HG03521 (cell line): ENCODE data around the gene XXYLT1.
"Not testable (repeated sequence)": the region's sequence is repeated elsewhere in the genome, so short reads cannot be mapped to it uniquely, and the experiment has no call there.

Experiments used
- ATAC-seq: cut with Tn5 transposase; IDR thresholded peaks from one replicate; pipeline ENCODE4 v1.9.1; 2021; ENCODE audit warnings: mild to moderate bottlenecking, moderate library complexity; ENCODE audit not compliant: unreplicated experiment

Gene XXYLT1

DNA sequence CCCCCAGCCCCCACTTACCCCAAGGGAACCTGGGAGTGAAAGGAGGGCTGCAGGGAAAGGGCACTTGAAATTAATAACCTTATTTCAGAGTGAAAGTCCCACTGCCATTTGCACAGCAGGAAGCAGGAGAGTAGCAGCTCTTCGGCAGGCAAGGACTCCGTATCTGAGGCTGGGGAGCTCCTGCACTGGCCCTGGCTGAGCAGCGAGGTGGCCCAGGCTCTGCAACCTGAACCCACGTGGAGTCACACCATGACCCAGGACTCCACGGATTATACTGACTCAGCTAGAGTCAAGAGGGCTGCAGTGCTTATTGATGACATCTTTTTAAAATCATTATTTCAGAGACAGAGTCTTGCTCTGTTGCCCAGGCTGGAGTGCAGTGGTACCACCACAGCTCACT, 214.5 kb downstream of the XXYLT1 start:
- no peak for ATAC-seq

DNA sequence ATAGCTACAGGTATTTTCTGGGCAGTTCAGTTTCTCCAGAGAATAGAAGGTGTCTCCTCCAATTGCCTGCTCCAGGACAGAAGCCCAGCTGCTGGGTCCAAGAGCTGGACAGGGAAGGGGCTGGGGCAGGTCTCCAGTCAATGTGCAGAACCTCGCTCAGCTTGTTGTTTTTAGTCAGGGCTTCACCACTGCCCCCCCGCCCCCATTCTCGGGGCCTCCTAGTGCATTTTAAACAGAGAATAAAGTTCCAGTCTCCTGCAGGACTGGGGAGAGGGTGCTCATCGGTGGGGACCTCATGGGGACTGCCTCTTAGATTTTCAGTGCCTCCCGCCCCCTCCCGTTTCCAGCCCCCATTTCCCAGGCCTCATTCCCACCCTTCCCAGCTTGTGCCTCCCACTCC, 216.6 kb downstream of the XXYLT1 start:
- no peak for ATAC-seq

DNA sequence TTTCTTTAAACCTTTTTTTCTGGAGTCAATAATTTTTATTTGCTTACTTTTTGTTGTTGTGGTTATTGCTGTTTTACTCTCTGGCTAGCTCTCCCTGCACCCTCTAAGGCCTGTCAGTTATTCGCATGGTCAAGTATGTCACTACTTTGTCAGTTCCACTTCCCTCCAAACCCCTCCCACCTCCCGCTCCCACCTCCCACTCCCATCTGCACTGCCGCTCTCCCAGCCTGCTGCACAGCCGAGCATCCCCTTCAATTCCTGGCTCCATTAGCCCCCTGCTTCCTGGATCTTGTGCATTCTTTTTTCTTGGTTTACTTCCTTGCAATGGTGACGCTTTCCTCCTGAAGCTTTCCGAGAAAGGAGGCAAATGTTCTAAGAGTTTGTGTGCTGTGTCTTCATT, 218.0 kb downstream of the XXYLT1 start:
- ATAC-seq = no peak

DNA sequence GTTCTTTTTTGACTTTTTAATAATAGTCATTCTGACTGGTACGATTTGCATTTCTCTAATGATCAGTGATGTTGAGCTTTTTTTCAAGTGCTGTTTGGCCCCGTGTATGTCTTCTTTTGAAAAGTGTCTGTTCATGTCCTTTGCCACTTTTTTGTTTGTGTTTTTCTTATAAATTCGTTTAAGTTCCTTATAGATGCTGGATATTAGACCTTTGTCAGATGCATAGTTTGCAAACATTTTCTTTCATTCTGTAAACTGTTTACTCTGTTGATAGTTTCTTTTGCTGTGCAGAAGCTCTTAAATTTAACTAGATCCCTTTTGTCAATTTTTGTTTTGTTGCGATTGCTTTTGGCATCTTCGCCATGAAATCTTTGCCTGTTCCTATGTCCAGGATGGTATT, 220.7 kb downstream of the XXYLT1 start:
- not testable (repeated sequence) for ATAC-seq

DNA sequence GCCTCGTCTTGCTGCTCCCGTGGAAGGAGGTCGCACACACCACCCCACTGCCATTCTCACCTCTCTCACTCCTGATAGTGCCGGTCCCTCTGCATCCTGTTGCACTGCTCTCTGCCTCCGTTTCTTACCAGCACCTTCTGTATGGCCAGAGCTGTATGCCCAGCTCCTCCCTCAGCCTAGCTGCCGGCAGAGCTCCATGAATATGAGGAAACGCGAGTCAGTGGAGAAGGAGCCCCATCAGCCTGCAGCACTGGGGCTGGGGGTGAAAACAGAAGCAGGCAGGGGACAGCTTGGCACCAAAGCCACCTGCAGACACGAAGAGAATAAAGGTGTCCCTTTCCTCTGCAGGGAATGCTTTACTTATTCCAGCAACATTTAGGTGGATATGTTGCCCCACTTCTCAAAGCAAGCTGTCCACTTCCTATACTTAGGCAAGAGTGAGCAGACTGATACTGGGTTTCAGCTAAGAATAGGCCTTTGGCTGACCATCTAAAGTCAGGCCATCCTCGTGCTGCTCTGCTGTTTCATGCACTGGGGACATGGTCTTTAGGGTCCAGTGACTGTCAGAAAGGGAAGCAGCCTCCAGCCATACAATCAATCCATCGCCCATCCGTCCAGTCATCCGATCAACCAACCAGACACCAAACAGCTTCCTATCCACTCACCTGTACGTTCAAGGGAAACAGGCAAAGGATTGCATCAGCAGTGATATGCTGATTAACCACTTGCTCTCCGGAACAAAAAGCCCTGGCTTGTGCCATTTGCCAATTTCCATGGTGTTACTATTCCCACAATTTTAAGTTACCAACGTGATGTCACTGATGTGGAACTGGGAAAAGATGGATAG, 222.7 kb downstream of the XXYLT1 start:
- ATAC-seq = no peak

DNA sequence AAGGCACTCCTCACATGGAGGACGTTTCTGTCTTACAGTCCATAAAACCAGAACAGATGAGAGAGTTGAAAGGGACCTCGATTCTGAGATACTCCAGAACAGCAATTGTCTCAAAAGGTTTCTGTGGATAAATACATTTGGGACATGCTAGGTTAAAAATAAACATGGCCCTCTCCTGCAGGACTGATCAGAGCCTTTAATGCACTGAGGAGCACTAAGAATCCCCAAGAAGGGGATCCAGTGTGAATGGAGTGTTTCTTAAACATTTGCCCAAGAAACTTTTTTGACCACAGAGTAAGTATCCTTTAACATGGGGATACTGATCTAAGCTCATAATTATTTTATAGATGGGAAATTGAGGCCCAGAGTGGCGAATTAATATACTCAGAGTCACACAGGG, 223.4 kb downstream of the XXYLT1 start:
- no peak for ATAC-seq

DNA sequence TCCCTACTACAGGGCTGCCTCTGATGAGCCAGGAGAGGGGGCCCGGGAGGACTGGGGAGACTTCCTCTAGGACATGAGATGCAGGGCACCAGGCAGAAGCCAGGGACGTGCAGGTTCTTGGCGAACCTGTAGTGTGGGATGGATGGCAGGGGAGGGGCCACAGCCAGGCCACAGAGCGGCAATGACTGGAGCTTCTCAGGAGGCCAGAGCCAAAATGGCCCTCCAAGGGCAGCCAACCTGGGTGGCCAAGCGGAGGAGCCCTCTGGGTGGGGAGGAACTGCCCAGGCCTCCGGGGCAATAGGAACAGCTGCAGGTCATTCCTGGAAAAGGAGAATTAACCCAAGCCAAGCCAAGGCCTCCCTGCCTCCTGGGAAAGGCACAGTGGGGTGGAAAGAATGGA, 224.5 kb downstream of the XXYLT1 start:
- no peak for ATAC-seq

DNA sequence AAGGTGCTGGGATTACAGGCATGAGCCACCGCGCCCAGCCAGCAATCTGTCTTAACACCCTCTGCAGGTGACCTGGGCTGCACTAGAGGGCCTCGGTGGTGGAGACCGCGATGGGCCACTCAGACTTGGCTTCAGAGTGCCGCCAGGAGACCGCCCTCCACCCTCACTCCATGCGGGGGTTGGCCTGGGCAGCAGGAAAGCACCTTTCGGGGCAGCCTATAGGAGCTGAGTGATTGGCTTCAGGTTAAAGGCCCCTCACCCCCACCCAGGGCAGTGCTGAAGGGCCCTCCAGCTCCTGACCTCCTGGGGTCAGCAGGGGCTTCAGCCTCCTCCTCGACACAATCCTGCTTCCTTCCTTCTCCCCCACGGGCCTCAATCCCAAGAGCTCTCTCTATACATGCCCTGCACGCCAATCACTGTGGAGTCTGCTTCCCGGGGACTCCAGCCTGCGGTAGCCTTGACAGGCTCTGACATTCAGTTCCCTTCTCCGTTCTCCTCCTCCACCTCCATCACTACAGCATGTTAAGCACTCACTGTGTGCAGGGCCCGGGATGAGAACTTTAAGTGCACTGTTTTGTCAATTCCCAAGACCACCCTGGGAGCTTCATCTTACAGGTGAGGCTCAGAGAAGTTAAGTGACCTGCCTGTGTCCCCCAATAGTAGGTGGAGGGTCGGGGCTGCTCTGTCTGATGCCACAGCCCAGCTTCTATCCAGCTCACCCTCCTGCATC, 225.3 kb downstream of the XXYLT1 start:
- ATAC-seq = no peak

DNA sequence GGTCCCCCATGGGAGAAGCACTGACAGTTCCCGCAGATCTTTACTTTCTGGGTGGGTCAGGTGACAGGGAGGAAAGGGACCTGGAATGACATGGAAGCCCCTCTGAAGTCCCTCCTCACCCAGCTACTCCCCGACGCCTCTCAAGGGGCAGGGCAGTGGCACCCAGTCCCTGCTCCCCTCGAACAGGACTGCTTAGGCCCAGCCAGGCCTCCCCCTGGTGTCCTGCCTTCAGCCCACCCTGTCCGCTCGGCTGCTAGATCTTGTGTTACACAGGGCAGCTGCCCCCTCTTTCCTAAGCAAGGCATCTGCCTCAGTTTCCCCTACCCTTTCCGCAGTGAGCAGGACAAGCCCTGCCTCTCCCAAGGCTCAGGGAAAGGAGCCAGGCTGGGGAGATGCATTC, 226.5 kb downstream of the XXYLT1 start:
- no peak for ATAC-seq

DNA sequence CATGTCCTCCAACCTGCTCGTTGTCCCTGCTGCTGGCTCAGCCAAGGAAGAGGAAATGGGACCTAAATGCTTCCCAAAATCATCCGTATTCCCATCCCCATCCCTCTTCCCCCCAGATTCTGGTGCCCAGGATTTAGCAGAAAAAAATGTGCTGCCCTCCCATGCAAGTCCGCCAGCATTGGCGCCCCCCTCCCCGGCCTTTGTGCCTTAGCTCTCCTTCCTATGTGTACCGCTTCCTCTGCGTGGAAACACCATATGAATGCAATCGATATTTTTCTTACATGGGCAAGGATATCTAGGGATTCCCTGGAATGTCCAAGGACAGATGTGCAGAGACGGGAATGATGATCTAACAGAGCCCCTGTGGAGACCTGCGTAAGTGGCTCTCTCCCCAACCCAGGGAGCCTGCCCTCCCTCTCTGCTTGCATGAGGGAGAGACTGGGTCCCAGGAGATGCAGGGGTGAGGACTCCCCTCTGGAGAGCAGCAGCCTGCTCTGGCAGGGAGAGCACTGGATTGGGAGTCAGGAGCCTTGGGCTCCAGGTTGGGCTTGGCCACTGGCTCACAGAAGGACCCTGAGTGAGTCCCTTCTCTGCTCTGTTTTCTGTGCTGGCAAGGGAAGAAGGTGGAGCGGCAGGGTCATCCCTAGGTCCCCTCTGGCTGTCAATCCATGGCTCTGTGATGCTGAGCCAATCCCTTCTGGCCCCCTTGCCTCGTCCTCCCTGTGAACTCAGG, 227.2 kb downstream of the XXYLT1 start:
- ATAC-seq = no peak

DNA sequence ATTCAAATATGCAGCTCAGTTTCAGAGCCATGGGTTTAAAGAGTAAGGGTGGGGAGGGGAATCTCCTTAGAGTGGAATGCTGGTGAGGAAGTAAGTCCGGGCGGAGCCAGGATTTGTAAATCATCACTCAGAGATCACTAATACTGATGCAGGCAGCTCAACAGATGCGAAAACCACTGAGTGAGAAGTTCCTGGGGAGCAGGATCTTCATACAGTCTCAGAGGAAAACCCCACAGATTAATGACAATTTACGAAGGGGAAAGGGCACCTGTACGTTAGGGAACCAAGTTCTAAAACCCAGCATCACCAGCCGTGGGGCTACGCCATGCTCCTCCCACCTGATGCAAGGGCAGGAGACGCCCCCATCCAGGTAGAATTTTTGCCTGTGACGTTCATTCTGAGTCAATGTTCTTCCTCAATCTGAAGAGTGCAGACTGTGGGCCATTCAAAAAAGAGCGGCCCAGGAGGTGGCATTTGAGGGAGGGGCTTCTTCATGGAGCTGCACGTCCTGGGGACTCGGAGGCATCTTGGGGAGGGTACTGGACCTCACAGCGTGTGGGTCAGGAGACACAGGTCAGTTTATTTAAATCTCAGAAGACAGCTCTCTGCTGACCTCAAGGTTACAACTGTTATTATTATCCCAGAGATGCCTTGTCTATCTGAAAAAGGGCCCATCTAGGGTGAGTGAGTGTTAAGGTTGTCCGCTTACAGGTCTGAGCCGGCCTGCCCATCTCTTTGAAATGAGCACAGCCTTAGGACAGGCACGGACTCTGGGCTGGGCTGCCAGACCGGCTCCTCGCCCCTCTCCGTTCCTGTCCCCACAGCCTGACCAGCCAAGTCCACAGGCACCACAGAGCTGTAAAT, 228.0 kb downstream of the XXYLT1 start:
- no peak for ATAC-seq

DNA sequence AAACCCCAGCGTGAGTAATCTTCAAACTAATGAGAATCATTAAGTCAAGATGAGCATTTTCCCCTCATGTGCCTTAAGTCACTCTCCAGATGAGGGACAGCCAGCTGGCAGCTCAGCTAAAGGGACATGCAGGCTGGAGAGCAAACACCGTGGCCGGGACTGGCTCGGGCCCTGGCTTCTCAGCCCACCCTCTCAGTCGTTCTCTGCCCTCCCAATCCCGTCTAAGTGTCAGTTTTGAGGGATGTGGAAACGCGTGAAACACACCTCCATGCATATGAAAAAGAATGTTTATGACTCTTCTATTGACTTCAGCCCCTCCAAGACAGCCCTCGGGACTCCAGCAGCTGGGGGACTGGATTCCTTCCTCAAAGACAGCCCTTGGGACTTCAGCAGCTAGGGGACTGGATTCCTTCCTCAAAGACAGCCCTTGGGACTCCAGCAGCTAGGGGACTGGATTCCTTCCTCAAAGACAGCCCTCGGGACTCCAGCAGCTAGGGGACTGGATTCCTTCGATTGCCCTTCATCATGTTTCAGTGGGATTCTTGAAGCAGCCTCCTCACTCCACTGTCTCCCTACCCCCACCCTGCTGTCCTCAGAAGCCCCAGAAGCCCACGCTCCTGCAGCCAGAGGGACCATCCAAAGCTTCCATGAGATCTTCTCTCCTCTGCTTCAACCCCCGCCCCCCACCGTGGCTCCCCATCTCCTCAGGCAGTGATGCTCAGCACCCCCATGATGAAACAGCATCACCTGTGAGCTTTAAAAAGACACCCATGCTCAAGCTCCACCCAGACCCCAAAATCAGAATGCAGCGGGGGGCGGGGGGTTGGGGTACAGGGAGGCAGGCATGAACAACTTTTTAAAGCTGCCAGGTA, 228.9 kb downstream of the XXYLT1 start:
- no peak for ATAC-seq

DNA sequence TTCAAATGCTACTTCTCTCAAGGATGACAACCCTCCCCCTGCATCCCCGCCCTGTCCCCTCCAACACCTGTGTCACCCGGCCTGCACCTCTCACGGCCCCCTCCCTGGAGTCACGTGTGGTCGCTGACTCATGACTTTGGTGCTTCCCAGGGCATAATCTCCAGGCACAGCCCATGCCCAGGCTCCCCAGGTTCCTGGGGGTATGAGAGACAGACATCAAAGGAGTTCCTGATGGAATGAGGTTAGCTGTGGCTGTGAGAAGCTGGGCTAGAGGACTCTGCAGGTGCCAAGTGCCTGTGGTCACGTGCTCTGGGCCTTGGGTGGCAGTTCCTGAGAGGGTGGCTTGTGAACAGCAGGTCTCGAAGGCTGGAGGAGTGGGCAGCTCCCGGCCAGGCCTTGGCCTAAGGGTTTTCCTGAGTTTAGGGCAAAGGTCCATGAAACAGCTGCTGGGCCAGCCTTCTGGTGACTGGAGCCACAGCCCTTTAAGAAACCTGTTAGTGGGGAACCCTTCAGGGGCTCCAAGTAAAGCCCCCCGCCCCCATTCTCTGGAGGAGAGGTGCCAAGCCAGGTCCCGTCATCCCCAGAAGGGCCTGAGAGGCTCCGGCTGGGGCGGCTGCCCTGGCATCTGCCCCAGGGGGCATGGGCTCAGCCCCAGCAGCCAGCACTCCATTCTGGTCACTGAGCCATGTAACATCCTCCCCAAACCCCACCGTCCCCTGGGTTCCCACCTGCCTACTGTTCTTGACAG, 230.0 kb downstream of the XXYLT1 start:
- no peak for ATAC-seq

DNA sequence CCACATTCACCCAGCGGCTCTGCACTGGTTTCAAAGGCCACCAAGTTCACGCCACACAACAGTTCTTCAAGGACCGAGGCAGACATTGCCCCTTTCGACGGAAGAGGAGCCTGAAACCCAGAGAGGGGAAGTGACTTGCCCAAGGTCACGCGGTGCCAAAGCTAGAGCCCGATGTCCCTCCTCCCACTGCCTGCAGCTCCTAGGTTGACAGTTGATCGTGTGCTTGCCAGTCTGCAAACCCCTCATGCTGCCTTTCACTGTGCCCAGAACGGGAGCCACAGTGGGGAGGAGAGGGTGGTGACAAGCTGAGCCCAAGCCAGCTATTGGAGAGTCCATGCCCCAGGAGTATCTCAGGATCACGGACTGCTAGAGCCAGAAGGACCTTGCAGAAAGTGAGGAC, 230.9 kb downstream of the XXYLT1 start:
- ATAC-seq = no peak

DNA sequence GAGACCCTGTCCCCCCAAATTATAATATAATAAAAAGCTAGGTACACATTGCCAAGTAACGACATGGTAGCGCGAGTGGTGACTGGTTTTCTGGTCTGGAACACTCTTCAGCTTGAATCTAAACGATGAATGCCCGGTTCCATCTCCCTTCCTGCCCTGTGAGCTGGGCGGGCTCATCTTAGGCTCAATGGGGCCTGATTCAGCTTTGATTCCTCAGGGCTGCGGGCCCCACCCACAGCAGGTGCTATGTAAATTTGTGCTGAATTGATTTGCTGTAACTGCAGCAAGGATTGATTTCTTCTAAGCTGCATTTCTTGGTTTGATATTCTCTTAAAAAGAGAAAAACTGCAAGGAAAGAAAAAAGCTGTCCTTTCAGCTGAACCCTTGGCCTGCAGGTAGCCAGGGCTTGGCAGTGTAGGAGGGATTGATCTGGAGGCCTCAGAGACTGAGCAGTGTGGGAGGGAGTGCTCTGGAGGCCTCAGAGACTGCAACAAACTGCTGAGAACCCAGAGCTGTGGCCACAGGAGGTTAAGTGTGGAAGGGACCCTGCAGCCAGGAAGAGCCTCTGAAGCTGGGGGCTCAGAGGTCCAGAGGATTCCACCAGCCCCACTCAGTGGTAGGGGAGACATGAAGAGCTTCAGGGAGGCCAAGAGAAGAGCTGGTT, 231.6 kb downstream of the XXYLT1 start:
- no peak for ATAC-seq

DNA sequence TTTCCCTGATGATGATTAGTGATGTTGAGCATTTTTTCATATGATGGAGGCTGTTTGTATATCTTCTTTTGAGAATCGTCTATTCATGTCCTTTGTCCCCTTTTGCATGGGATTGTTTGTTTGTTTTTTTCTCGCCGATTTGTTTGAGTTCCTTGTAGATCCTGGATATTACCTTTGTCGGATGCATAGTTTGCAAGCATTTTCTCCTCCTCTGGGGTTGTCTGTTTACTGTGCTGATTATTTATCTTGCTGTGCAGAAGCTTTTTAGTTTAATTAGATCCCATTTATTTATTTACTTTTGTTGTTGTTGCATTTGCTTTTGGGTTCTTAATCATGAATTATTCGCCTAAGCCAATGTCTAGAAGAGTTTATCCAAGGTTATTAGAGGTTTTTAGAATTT, 232.8 kb downstream of the XXYLT1 start:
- no peak for ATAC-seq

DNA sequence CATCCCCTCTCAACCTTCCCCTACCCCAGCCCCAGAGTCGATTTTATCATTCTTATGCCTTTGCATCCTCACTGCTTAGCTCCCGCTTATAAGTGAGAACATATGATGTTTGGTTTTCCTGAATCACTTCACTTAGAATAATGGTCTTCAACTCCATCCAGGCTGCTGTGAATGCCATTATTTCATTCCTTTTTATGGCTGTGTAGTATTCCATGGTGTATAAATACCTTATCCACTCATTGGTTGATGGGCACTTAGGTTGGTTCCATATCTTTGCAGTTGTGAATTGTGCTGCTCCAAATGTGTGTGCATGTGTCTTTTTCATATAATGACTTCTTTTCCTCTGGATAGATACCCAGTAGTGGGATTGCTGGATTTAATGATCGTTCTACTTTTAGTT, 233.4 kb downstream of the XXYLT1 start:
- ATAC-seq = not testable (repeated sequence)

DNA sequence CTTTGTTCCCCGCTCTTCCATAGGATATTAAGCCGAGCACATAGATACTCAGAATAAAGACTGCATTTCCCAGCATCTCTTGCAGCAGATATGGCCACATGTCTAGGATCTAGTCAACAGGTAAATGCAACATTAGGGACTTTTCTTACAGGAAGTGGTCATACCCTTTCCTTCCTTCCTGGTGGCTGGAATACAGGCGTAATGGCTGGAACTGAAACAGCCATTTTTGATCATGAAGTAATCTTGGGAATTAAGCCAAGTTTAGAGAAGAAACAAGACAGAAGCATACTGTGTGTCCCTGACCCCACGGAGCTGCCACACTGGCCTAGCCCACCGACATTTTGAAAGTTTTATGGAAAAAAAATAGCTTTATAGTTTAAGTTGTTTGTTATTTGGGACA, 234.0 kb downstream of the XXYLT1 start:
- no peak for ATAC-seq

DNA sequence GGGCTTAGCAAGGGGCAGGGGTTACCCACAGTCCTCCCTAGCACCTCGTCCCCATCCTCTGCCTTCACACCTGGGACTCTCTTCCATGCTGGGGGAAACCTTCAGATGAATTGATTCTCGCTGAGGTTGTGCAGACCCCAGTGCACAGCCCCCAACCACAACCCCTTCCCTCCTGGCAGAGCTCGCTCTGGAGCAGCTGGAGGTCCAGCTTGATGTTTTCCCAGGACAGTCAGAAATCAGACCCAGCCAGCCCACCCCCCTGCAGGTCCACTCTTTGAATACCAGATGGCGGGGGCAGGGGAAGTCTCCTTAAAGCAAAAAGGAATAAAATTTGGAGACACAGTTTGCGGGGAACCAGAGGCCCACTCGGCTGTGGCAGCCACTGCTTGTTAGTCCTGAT, 234.4 kb downstream of the XXYLT1 start:
- ATAC-seq = no peak
